T-helper 1 cell treated with Interleukin-12 subunit alpha and Interleukin-12 subunit beta and Interleukin-4 antibody, amounts not matched to agents 30 μg/mL and 1 μg/mL, for 36 hours (primary cell): ENCODE data around the gene MPPE1.
A peak's percentile ranks its signal among the peaks of the same experiment; 100 is the strongest.
"Not testable (repeated sequence)": the region's sequence is repeated elsewhere in the genome, so short reads cannot be mapped to it uniquely, and the experiment has no call there.

ENCODE experiments used
- H3K27ac Mint-ChIP-seq: one replicate; pipeline ENCODE4 v1.8.0; 2021; ENCODE audit warnings: mild to moderate bottlenecking, mixed read lengths
- H3K27me3 Mint-ChIP-seq: one replicate; pipeline ENCODE4 v1.8.0; 2021; ENCODE audit warnings: low read depth, mixed read lengths
- H3K36me3 Mint-ChIP-seq: one replicate; pipeline ENCODE4 v1.8.0; 2021; ENCODE audit warnings: low read depth, mixed read lengths
- H3K4me1 Mint-ChIP-seq: one replicate; pipeline ENCODE4 v1.8.0; 2021; ENCODE audit warnings: low read depth, mixed read lengths
- H3K4me3 Mint-ChIP-seq: one replicate; pipeline ENCODE4 v1.8.0; 2021; ENCODE audit warnings: mild to moderate bottlenecking, moderate library complexity, mixed read lengths
- H3K9me3 Mint-ChIP-seq: one replicate; pipeline ENCODE4 v1.8.0; 2021; ENCODE audit warnings: mixed read lengths

Gene MPPE1, protein sequence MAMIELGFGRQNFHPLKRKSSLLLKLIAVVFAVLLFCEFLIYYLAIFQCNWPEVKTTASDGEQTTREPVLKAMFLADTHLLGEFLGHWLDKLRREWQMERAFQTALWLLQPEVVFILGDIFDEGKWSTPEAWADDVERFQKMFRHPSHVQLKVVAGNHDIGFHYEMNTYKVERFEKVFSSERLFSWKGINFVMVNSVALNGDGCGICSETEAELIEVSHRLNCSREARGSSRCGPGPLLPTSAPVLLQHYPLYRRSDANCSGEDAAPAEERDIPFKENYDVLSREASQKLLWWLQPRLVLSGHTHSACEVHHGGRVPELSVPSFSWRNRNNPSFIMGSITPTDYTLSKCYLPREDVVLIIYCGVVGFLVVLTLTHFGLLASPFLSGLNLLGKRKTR

DNA sequence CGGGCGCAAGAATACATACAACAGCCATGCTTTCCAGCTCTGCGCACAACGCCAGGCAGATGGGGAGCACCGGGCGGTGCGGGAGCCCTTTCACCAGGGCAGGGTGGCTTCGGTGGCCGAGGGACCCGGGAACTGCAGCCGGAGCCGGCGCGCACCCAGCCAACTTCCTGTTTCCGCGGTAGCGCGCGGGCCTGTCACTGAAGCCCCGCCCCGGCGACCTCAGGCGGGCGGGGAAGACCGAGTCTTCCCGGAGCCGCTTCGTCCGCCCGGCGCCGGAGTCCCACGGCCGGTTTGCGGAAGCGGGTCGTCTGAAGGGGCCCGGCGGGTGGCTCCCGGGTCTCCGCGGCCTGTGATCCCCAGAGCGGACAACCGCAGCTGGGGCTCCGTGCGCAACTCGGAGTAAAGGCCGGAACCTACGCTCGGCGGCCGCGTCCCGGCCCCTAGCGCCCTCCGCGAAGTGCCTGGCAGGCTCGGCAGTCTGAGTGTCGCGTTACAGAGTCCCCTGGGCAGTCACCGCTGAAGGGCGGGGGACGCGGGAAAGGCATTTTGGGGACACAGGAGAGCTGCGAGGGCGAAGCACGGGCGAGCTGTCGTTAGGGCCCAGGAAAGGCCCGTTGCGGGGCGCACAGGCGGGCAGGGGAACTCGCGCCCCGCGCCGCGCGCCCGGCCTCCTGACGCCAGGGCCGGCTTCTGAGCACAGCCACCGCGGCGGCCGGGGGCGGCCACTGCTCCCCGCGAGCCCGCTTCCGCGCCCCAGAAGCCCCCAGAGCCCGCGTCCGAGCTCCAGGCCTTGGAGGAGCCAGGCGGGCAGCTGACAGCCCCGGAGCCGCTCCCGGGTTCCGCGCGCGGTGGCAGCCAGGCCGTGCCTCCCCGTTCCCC is at the start of gene MPPE1:
Gene MPPE1, minus strand, starts transcription at position 136 of the 879 bp plus-strand sequence. CDS start 11,053 bp downstream, outside the sequence.
- Mint-ChIP-seq H3K4me1 (peaks cover 22% of the 10 kb centered on the region), H3K9me3 (no peaks in the 10 kb centered on the region), H3K27ac (peak within 1 kb of the TSS; percentile 93), H3K36me3 (peaks cover 8% of the 10 kb centered on the region), H3K27me3 (no peaks in the 10 kb centered on the region), H3K4me3 (peak within 1 kb of the TSS; percentile 86)

GRCh38 chr18:11957636-11958035 is 49.5 kb upstream of the MPPE1 start:
- no peaks in the 10 kb centered on the region for H3K4me1 Mint-ChIP-seq
- H3K27ac Mint-ChIP-seq, result no peak overlapping the region
- H3K4me3 Mint-ChIP-seq, result no peak overlapping the region
- peaks cover 15% of the 10 kb centered on the region for H3K9me3 Mint-ChIP-seq
- H3K36me3 Mint-ChIP-seq, result no peaks in the 10 kb centered on the region
- peaks cover 2% of the 10 kb centered on the region for H3K27me3 Mint-ChIP-seq

DNA sequence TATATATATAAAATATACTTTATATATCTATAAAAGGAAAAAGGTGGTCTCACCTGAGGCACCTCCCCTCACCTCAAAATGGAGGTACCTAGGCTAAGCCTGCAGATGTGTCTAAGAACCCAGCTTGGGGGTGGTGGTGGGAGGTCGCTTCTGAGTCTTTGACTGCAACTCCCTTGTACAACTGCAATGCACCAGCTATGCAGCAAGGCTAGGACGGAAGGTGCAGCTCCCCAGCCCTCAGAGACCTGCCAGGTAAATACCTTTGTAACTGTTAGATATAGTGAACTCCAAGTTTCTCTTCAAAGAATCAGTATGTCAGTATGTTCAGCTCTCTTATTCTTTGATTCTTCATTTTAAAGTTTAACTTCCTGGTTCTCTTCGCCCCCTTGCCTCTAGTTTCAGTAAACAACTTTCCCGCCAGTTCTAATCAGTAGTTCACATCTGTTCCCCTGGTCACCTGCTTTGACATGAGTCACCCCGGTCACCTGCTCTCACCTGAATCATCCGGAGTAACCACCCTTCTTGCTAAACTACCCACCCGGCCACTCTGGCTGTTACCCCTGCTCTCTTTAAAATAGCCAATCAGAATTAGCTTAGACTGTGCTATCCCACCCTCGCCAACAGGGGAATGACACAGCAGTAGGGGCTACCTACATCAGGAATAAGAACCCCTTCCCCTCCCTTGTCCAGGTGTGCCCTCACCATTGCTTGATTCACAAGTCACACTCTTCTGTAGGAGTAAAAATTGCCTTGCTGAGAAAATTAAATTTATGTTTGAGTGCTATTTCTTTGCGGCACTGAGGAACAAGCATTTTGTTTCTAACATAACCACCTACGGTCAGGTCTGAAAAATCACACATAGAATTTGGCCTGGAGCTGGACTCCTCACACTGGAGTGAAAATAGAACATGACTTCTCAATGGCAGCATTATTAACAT is 48.5 kb upstream of the MPPE1 start:
- Mint-ChIP-seq H3K4me1 (no peaks in the 10 kb centered on the region), H3K36me3 (no peaks in the 10 kb centered on the region), H3K4me3 (no peak overlapping the region), H3K27ac (no peak overlapping the region), H3K9me3 (peaks cover 15% of the 10 kb centered on the region), H3K27me3 (no peaks in the 10 kb centered on the region)

DNA sequence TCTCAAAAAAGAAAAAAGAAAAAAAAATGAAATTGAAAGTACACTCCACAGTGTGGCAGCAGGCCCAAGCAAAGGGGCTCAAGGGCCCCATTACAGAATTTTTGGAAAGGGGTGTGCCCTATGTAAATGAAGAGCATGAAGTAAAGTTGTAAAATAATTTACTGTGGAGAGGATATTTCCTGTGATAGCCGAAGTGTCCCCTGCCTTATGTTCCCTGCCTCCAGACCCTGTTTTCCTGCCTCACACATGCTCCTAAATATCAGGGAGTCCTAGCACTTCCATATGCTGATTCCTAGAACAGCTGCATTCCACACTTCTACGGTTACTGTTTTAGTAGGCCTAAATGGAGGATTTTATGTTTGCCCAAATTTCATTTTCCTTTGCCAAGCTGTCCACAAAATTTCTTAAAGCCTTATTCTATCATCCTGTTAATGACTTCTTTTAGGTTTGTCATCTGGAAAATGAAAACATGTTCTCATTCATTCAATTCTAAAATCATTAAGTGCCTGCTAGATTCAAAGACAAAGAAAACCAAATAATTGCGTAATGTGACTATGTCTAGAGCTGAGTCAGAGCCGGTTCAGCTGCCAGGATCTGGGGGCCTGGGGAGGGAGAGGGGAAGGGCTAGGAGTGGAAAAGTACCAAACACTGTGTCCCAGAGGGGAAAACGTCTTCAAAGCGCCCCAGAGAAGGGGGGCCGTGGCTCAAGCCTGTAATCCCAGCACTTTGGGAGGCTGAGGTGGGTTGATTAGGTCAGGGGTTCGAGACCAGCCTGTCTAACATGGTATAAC is 47.3 kb upstream of the MPPE1 start:
- Mint-ChIP-seq H3K27me3 (no peaks in the 10 kb centered on the region), H3K9me3 (peaks cover 15% of the 10 kb centered on the region), H3K4me1 (no peaks in the 10 kb centered on the region), H3K27ac (no peak overlapping the region), H3K36me3 (no peaks in the 10 kb centered on the region), H3K4me3 (no peak overlapping the region)

GRCh38 chr18:11953113-11953512 is 45.0 kb upstream of the MPPE1 start:
- H3K9me3 Mint-ChIP-seq, result peaks cover 15% of the 10 kb centered on the region
- no peak overlapping the region for H3K27ac Mint-ChIP-seq
- no peaks in the 10 kb centered on the region for H3K4me1 Mint-ChIP-seq
- H3K4me3 Mint-ChIP-seq, result no peak overlapping the region
- no peaks in the 10 kb centered on the region for H3K27me3 Mint-ChIP-seq
- H3K36me3 Mint-ChIP-seq, result no peaks in the 10 kb centered on the region

- Mint-ChIP-seq H3K27me3 (no peaks in the 10 kb centered on the region), H3K4me1 (peaks cover 7% of the 10 kb centered on the region), H3K9me3 (peaks cover under 1% of the 10 kb centered on the region), H3K36me3 (no peaks in the 10 kb centered on the region), H3K4me3 (no peak overlapping the region), H3K27ac (no peak overlapping the region)
These were observed 43.3 kb upstream of the MPPE1 start for GRCh38 chr18:11951390-11951851.

DNA sequence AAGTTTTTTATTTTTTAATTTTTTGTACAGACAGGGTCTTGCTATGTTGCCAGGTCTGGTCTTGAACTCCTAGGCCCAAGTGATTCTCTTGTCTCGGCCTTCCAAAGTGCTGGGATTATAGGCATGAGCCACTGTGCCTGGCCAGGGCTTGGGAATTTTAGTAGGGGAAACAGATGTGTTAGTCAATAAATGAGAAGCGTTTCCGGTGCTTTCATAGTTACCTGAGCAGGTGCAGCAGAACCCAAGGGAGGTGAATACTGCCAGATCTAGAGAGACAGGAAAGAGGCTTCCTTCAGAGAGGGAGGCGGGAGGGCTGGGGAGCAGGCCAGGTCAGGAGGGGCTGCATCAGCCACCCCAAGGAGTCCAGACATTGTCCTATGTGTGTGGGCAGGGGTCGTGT is 42.7 kb upstream of the MPPE1 start:
- Mint-ChIP-seq H3K4me1 (peaks cover 8% of the 10 kb centered on the region), H3K27ac (no peak overlapping the region), H3K36me3 (no peaks in the 10 kb centered on the region), H3K4me3 (no peak overlapping the region), H3K27me3 (no peaks in the 10 kb centered on the region), H3K9me3 (no peaks in the 10 kb centered on the region)

- Mint-ChIP-seq H3K4me3 (no peak overlapping the region), H3K27ac (no peak overlapping the region), H3K27me3 (no peaks in the 10 kb centered on the region), H3K4me1 (peaks cover 8% of the 10 kb centered on the region), H3K9me3 (no peaks in the 10 kb centered on the region), H3K36me3 (no peaks in the 10 kb centered on the region)
These were observed 40.9 kb upstream of the MPPE1 start for GRCh38 chr18:11948852-11949523.

GRCh38 chr18:11947214-11948191 is 39.4 kb upstream of the MPPE1 start:
- Mint-ChIP-seq H3K36me3 (no peaks in the 10 kb centered on the region), H3K9me3 (no peaks in the 10 kb centered on the region), H3K27ac (peak overlapping the region; percentile 74), H3K4me1 (peaks cover 8% of the 10 kb centered on the region), H3K4me3 (peak overlapping the region; percentile 77), H3K27me3 (no peaks in the 10 kb centered on the region)

GRCh38 chr18:11946756-11947155 is 38.6 kb upstream of the MPPE1 start:
- Mint-ChIP-seq H3K9me3 (no peaks in the 10 kb centered on the region), H3K4me3 (peak overlapping the region; percentile 14), H3K27me3 (no peaks in the 10 kb centered on the region), H3K4me1 (peaks cover 8% of the 10 kb centered on the region), H3K36me3 (no peaks in the 10 kb centered on the region), H3K27ac (no peak overlapping the region)

DNA sequence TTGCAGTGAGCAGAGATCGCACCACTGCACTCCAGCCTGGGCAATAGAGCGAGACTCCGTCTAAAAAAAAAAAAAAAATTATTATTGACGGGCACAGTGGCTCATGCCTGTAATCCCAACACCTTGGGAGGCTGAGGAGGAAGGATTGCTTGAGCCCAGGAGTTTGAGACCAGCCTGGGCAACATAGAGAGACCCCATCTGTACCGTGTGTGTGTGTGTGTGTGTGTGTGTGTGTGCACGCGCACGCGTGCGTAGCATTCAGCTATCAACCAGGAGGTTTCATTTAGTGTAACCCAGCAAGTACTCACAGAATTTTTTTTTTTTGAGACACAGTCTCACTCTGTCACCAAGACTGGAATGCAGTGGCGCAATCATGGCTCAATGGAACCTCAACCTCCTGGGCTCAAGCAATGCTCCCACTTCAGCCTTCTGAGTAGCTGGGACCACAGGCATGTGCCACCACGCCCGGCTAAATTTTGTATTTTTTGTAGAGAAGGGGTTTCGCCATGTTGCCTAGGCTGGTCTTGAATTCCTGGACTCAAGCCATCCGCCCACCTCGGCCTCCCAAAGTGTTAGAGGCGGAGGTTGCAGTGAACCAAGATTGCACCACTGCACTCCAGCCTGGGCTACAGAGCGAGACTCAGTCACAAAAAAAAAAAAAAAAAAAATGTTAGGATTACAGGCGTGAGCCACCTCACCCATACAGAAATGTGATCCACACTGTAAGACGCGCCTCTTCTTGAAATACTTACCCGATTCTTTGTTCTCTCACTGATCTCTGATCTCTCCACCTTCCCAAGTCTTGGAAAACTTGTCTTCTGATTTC is 37.9 kb upstream of the MPPE1 start:
- peak overlapping the region; percentile 14 for H3K4me3 Mint-ChIP-seq
- H3K9me3 Mint-ChIP-seq, H3K36me3 Mint-ChIP-seq, H3K27me3 Mint-ChIP-seq, H3K27ac Mint-ChIP-seq, H3K4me1 Mint-ChIP-seq: not testable (repeated sequence)

DNA sequence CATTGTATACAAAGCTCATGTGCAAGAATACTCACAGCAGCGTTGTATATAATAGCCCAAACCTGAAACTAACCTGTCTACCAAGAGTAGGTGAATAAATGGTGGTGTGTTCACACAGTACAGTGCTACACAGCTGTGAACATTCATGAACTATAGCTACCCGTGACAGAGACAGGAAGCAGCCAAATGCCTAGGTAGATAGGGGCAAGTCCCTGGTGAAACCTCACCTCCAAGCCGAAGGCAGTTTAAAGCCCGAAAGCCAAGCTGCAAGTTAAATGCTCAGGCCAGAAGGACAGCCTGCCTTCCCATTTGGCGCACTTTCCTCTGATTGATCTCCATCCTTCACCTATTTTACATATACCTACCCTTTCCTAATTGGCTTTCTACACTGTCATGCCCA is 36.7 kb upstream of the MPPE1 start:
- H3K27ac Mint-ChIP-seq, result no peak overlapping the region
- no peak overlapping the region for H3K4me3 Mint-ChIP-seq
- no peaks in the 10 kb centered on the region for H3K27me3 Mint-ChIP-seq
- H3K36me3 Mint-ChIP-seq, result no peaks in the 10 kb centered on the region
- H3K9me3 Mint-ChIP-seq, result no peaks in the 10 kb centered on the region
- H3K4me1 Mint-ChIP-seq, result peaks cover 8% of the 10 kb centered on the region
